K562 (cell line): ENCODE results near the gene CDKN3. TPM values are rescaled to one million over a fixed set of nuclear protein-coding genes. Genes with fewer than 3 reads are reported as not detected.

Experiments
- ATAC-seq: fragments of 200-7000 bp; cut with Tn5 transposase; 3 replicates; pipeline ENCODE4 v1.9.1; 2020; ENCODE audit warnings: moderate library complexity
- BruUV-seq: library from RNA; stranded (reverse); fragments of 400-500 nt; replicated peaks from 2 replicates; lab custom pipeline; 2021; lab: Mats Ljungman, UMichigan
- CTCF ChIA-PET: fragments of 300-600 bp; formaldehyde crosslinking; extraction: SDS; loops from one replicate; lab custom pipeline; 2021; ENCODE audit warnings: low intra/inter-chr PET ratio; lab: Yijun Ruan, JAX
- POLR2A ChIA-PET: fragments of 300-600, 350-650 bp; sonication (Branson Sonifier 250); formaldehyde crosslinking; extraction: SDS; loops from one replicate; lab custom pipeline; 2021; ENCODE audit warnings: antibody characterized with exemption, inconsistent platforms; lab: Yijun Ruan, JAX
- DNase-seq, 4 experiments: peaks; one replicate each; pipeline versions ENCODE4 v3.0.0 to v3.0.0-alpha.2; 2011 to 2018; ENCODE audit warnings: low spot score in 3 of 4, mixed read lengths in 3 of 4; ENCODE audit errors: extremely low read depth in 1 of 4
- FAIRE-seq: peaks from 2 replicates; lab custom pipeline; 2011; peaks lifted over from hg19 to GRCh38; lab: Jason Lieb, UNC
- H2AFZ ChIP-seq: 2 replicates; pipeline ENCODE4 v1.6.0; 2011; ENCODE audit warnings: low read depth, low read length, control low read depth, inconsistent platforms
- H3K27ac ChIP-seq: fragments of 200-600 bp; 3 replicates; pipeline ENCODE4 v1.8.0; 2011; ENCODE audit warnings: low read depth, mild to moderate bottlenecking, control low read depth, inconsistent platforms, low read length, moderate library complexity, mixed read lengths; ENCODE audit errors: extremely low read depth
- H3K27me3 ChIP-seq, 2 experiments: fragments of 300-600 bp in 1 of 2; 2 replicates in 1 of 2; 3 replicates in 1 of 2; pipeline versions ENCODE4 v1.6.0 to v1.8.0; 2011; ENCODE audit warnings: inconsistent platforms in 2 of 2, low read length in 2 of 2, mild to moderate bottlenecking in 1 of 2, mixed read lengths in 1 of 2, moderate library complexity in 1 of 2; ENCODE audit not compliant: control insufficient read depth in 2 of 2, insufficient read depth in 2 of 2
- H3K36me3 ChIP-seq: fragments of 300-600 bp; 3 replicates; pipeline ENCODE4 v1.8.0; 2011; ENCODE audit warnings: mild to moderate bottlenecking, low read length, inconsistent platforms; ENCODE audit not compliant: control insufficient read depth, insufficient read depth
- H3K4me1 ChIP-seq, 2 experiments: fragments of 200-600 bp in 1 of 2; replicated peaks in 1 of 2; 2 replicates in 1 of 2; 3 replicates in 1 of 2; pipeline versions ENCODE4 v1.5.1 to v1.8.0; 2011; ENCODE audit warnings: inconsistent platforms in 2 of 2, low read length in 2 of 2, mild to moderate bottlenecking in 1 of 2, mixed read lengths in 1 of 2, moderate library complexity in 1 of 2; ENCODE audit not compliant: control insufficient read depth in 2 of 2, insufficient read depth in 2 of 2
- H3K4me2 ChIP-seq: 2 replicates; pipeline ENCODE4 v1.6.1; 2011; ENCODE audit warnings: low read length, control low read depth, inconsistent platforms, mixed read lengths; ENCODE audit not compliant: insufficient read depth
- H3K4me3 ChIP-seq: fragments of 200-600 bp; sonication (generic), shearing (Covaris generic); 2 replicates; pipeline ENCODE4 v1.5.1; 2016; ENCODE audit warnings: control low read depth, inconsistent platforms
- H3K79me2 ChIP-seq: fragments of 200-600 bp; 3 replicates; pipeline ENCODE4 v1.8.0; 2011; ENCODE audit warnings: low read length, inconsistent platforms; ENCODE audit not compliant: control insufficient read depth, insufficient read depth
- H3K9ac ChIP-seq, 2 experiments: 2 replicates each; pipeline versions ENCODE4 v1.6.0 to v1.6.1; 2011; ENCODE audit warnings: low read depth in 2 of 2, low read length in 2 of 2, control low read depth in 1 of 2, inconsistent platforms in 1 of 2, mild to moderate bottlenecking in 1 of 2, mixed read lengths in 1 of 2; ENCODE audit not compliant: insufficient read depth in 1 of 2
- H3K9me1 ChIP-seq: one replicate; pipeline ENCODE4 v1.6.0; 2011; ENCODE audit warnings: inconsistent platforms, mild to moderate bottlenecking, low read length, moderate library complexity; ENCODE audit not compliant: control insufficient read depth, insufficient read depth
- H3K9me3 ChIP-seq: replicated peaks from 2 replicates; pipeline ENCODE4 v1.5.1; 2011; ENCODE audit warnings: low read depth, low read length, inconsistent platforms; ENCODE audit not compliant: control insufficient read depth, insufficient read depth
- H4K20me1 ChIP-seq: replicated peaks from 2 replicates; pipeline ENCODE4 v1.6.1; 2011; ENCODE audit warnings: low read length, inconsistent platforms, mixed read lengths; ENCODE audit not compliant: control insufficient read depth, insufficient read depth
- ARID1B ChIP-seq: fragments of 450-650 bp; IDR thresholded peaks from 2 replicates; pipeline ENCODE4 v1.6.1; 2016; ENCODE audit warnings: antibody characterized with exemption, mild to moderate bottlenecking, inconsistent platforms
- BCOR ChIP-seq: fragments of 450-650 bp; IDR thresholded peaks from 2 replicates; pipeline ENCODE4 v1.6.1; 2016
- COPS2 ChIP-seq: fragments of 450-650 bp; conservative IDR thresholded peaks from 2 replicates; pipeline ENCODE4 v1.6.1; 2016; ENCODE audit warnings: mild to moderate bottlenecking, moderate library complexity
- ELF4 ChIP-seq: fragments of 450-650 bp; formaldehyde crosslinking; IDR thresholded peaks from 2 replicates; pipeline ENCODE4 v1.4.0; 2022; ENCODE audit warnings: missing genetic modification characterization
- GTF2F1 ChIP-seq: IDR thresholded peaks from 2 replicates; pipeline ENCODE4 v1.6.1; 2011; ENCODE audit warnings: low read depth, low read length, improper control_type of control experiment
- KDM2B ChIP-seq: fragments of 250-450 bp; sonication (Bioruptor Pico); IDR thresholded peaks from 2 replicates; pipeline ENCODE4 v1.8.0; 2021; ENCODE audit warnings: mild to moderate bottlenecking, moderate library complexity
- MEIS2 ChIP-seq: fragments of 450-650 bp; IDR thresholded peaks from 2 replicates; pipeline ENCODE4 v1.6.1; 2014; ENCODE audit warnings: mild to moderate bottlenecking; ENCODE audit not compliant: partially characterized antibody
- PCBP1 ChIP-seq: fragments of 200-400 bp; formaldehyde crosslinking; IDR thresholded peaks from 2 replicates; pipeline ENCODE4 v1.6.1; 2018; ENCODE audit warnings: mild to moderate bottlenecking, low read depth, low read length; ENCODE audit not compliant: poor library complexity, severe bottlenecking
- POLR2B ChIP-seq: fragments of 450-650 bp; IDR thresholded peaks from 2 replicates; pipeline ENCODE4 v1.6.1; 2018; ENCODE audit warnings: low read depth; ENCODE audit not compliant: partially characterized antibody
- YBX1 ChIP-seq: fragments of 450-650 bp; IDR thresholded peaks from 2 replicates; pipeline ENCODE4 v1.7.1; 2016; ENCODE audit warnings: mild to moderate bottlenecking
- ZBTB7A ChIP-seq: IDR thresholded peaks from 2 replicates; pipeline ENCODE4 v1.6.1; 2011; ENCODE audit warnings: low read depth, mild to moderate bottlenecking, low read length, moderate library complexity, borderline replicate concordance; ENCODE audit not compliant: control insufficient read depth
- ZNF717 ChIP-seq: fragments of 250-450 bp; sonication (Bioruptor Pico); IDR thresholded peaks from 2 replicates; pipeline ENCODE4 v1.5.0; 2021
- ZSCAN32 ChIP-seq: fragments of 450-650 bp; formaldehyde crosslinking; IDR thresholded peaks from 2 replicates; pipeline ENCODE4 v1.4.0; 2020; ENCODE audit warnings: mild to moderate bottlenecking, moderate library complexity
- WGBS: fragments of 100-300 bp; shearing (Covaris generic); methylation state at CpG from one replicate; pipeline ENCODE4 v1.1.6; 2016; ENCODE audit warnings: low coverage, mixed read lengths; ENCODE audit not compliant: insufficient coverage; ENCODE audit errors: missing lambda C conversion rate; 5-methylcytosine and 5-hydroxymethylcytosine counted together
- in situ Hi-C: fragments of 300-500 bp; cut with MboI; formaldehyde crosslinking; loops from 4 replicates; pipeline ENCODE4 v1.15.0; 2018; ENCODE audit warnings: inconsistent platforms, mixed read lengths
- intact Hi-C: fragments of 100-400 bp; cut with micrococcal nuclease; formaldehyde crosslinking; loops from 2 replicates; pipeline ENCODE4 v1.14.2; 2022
- polyA plus RNA-seq, 8 experiments: library from polyadenylated mRNA; depleted of rRNA in 4 of 8; stranded (reverse) in 5 of 8; unstranded in 3 of 8; fragments of >200 nt; fragmentation: Nextera tagmentation in 2 of 8; fragmentation: Illumina TruSeq in 1 of 8; extraction: Ambion mirVana in 2 of 8; extraction: Trizol in 1 of 8; gene quantifications; 2 replicates each; pipeline versions ENCODE4 v1.2.1 to v1.2.3, GENCODE V29; 2011 to 2014; ENCODE audit warnings: inconsistent platforms in 1 of 8, missing spikeins in 1 of 8
- total RNA-seq, 7 experiments: library from RNA; depleted of rRNA in 6 of 7; stranded (reverse); fragments of >200 nt in 6 of 7; fragmentation: Illumina TruSeq in 2 of 7; extraction: Trizol in 2 of 7; gene quantifications; 2 replicates each; pipeline versions ENCODE4 v1.2.1 to v1.2.3, GENCODE V29; 2011 to 2021; ENCODE audit warnings: low replicate concordance in 1 of 7
- TF ChIP-seq, protein P1 (sequence below): sonication (generic); formaldehyde crosslinking; IDR thresholded peaks from 2 replicates; pipeline ENCODE4 v1.8.1; 2023; ENCODE audit warnings: mild to moderate bottlenecking, missing genetic modification reagents

Gene CDKN3
- total and polyA plus RNA-seq, 9 of the 15 experiments (the other 6 are each of a cell fraction or from before 2014, with no cell fraction given) = 41.3 to 128 (median 70.7) TPM

DNA sequence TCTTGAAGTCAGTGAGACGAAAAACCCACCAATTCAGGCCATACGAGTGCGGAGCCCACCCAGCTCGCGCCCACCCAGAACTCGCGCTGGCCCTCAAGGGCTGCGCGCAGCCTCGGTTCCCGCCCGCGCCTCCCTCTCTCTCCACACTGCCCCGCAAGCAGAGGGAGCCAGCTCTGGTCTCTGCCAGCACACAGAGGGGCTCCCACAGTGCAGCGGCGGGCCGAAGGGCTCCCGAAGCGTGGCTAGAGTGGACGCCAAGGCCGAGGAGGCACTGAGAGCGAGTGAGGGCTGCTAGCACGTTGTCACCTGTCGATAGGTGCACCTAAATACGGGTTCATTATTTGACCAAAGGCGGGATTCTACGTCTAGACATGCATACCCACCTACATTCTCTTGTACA is 2.2 kb upstream of the CDKN3 start:
- no TSS peak for BruUV-seq
- CTCF ChIA-PET = no interaction called here
- 69% methylated on average over 11 of the region's 27 CpGs for WGBS

More for the DNA sequence above, 2.2 kb upstream of the CDKN3 start:
- no peak for ATAC-seq
- Histone ChIP-seq H3K79me2 (peaks cover 13% of the 10 kb centered on the region), H3K9me3 (no peaks in the 10 kb centered on the region)
- TF ChIP-seq ZSCAN32 (no peak), PCBP1 (no peak), KDM2B (no peak), ARID1B (no peak), GTF2F1 (no peak), YBX1 (no peak), COPS2 (no peak), BCOR (no peak), ELF4 (CRISPR knock-in tag) (no peak), ZNF717 (CRISPR knock-in tag) (no peak), POLR2B (no peak), ZBTB7A (no peak), MEIS2 (no peak)
- TF ChIP-seq, protein P1, sequence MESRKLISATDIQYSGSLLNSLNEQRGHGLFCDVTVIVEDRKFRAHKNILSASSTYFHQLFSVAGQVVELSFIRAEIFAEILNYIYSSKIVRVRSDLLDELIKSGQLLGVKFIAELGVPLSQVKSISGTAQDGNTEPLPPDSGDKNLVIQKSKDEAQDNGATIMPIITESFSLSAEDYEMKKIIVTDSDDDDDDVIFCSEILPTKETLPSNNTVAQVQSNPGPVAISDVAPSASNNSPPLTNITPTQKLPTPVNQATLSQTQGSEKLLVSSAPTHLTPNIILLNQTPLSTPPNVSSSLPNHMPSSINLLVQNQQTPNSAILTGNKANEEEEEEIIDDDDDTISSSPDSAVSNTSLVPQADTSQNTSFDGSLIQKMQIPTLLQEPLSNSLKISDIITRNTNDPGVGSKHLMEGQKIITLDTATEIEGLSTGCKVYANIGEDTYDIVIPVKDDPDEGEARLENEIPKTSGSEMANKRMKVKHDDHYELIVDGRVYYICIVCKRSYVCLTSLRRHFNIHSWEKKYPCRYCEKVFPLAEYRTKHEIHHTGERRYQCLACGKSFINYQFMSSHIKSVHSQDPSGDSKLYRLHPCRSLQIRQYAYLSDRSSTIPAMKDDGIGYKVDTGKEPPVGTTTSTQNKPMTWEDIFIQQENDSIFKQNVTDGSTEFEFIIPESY (CRISPR knock-in tag) = no peak
- TF ChIP-seq, all 486 proteins: peak for 0
- Histone ChIP-seq H3K4me1 (peaks cover 15% of the 10 kb centered on the region in 2 experiments; a peak in 4 of 5 replicates), H3K36me3 (peaks cover 1% of the 10 kb centered on the region; the same call in 1 of the 3 replicates), H3K4me2 (no peak overlapping the region), H3K9me1 (no peaks in the 10 kb centered on the region), H3K9ac (no peak overlapping the region), H3K27me3 (peaks cover 0 to 9% of the 10 kb centered on the region in 2 experiments; a peak in 2 of 5 replicates), H3K4me3 (no peak overlapping the region), H3K27ac (no peak overlapping the region), H2AFZ (no peak overlapping the region), H4K20me1 (no peaks in the 10 kb centered on the region)
- intact Hi-C loops = no loop called here
- DNase-seq (no peak), FAIRE-seq (no peak)
- in situ Hi-C loops = no loop called here
- POLR2A ChIA-PET = no interaction called here
